Glutamatergic neuron (in vitro differentiated cells): ENCODE measurements around the gene SHROOM3. TPM values are rescaled to one million over a fixed set of nuclear protein-coding genes. Genes with fewer than 3 reads are reported as not detected.

Source experiments
- DNase-seq: peaks from one replicate; pipeline ENCODE4 v3.0.0; 2022
- H3K27ac Mint-ChIP-seq: one replicate; pipeline ENCODE4 v1.8.0; 2020; ENCODE audit warnings: mild to moderate bottlenecking, mixed read lengths, inconsistent platforms; ENCODE audit not compliant: unreplicated experiment
- H3K27me3 Mint-ChIP-seq: one replicate; pipeline ENCODE4 v1.8.0; 2020; ENCODE audit warnings: mild to moderate bottlenecking, moderate library complexity, mixed read lengths, inconsistent platforms; ENCODE audit not compliant: unreplicated experiment
- H3K36me3 Mint-ChIP-seq: one replicate; pipeline ENCODE4 v1.8.0; 2020; ENCODE audit warnings: mild to moderate bottlenecking, mixed read lengths, inconsistent platforms; ENCODE audit not compliant: unreplicated experiment
- H3K4me1 Mint-ChIP-seq: one replicate; pipeline ENCODE4 v1.8.0; 2020; ENCODE audit warnings: mild to moderate bottlenecking, low read depth, mixed read lengths, inconsistent platforms; ENCODE audit not compliant: unreplicated experiment
- H3K4me3 Mint-ChIP-seq: one replicate; pipeline ENCODE4 v1.8.0; 2020; ENCODE audit warnings: mild to moderate bottlenecking, mixed read lengths, inconsistent platforms; ENCODE audit not compliant: unreplicated experiment
- H3K9me3 Mint-ChIP-seq: one replicate; pipeline ENCODE4 v1.8.0; 2020; ENCODE audit warnings: mild to moderate bottlenecking, moderate library complexity, mixed read lengths, inconsistent platforms; ENCODE audit not compliant: unreplicated experiment
- total RNA-seq: library from RNA; stranded (reverse); fragmentation: NEBNext Ultra II Directional; extraction: Animal tissue kit (Norgen Biotek cat#: 25700); gene quantifications from one replicate; pipeline ENCODE4 v1.2.1, GENCODE V29; 2021; ENCODE audit not compliant: unreplicated experiment
- TF ChIP-seq, protein P1 (sequence below): fragments of 200-600 bp; sonication (generic); IDR thresholded peaks from one replicate; pipeline ENCODE4 v1.5.0; 2021; ENCODE audit not compliant: partially characterized antibody, unreplicated experiment

Gene SHROOM3
- total RNA-seq, 1 donor from 2014 or later, result 1.9 TPM

DNA sequence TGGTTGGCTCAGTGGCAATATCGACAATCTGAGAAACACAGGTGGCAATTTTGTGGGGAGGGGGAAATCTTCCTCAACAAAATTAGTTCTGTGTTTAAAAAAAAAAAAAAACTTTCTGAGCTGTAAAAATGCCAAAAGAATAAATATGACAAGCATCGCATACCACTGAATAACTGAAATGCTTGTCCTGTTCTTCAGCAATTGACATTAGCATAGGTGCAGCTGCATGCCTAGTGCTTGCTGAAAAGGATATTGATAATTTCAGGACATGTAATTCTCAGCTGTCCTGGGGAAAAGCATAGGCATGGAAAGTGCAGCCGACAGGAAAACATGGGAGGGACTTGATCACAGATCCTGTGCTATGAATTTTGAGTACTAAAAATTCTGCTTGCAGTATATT is 315.7 kb downstream of the SHROOM3 start:
- TF ChIP-seq, protein P1, sequence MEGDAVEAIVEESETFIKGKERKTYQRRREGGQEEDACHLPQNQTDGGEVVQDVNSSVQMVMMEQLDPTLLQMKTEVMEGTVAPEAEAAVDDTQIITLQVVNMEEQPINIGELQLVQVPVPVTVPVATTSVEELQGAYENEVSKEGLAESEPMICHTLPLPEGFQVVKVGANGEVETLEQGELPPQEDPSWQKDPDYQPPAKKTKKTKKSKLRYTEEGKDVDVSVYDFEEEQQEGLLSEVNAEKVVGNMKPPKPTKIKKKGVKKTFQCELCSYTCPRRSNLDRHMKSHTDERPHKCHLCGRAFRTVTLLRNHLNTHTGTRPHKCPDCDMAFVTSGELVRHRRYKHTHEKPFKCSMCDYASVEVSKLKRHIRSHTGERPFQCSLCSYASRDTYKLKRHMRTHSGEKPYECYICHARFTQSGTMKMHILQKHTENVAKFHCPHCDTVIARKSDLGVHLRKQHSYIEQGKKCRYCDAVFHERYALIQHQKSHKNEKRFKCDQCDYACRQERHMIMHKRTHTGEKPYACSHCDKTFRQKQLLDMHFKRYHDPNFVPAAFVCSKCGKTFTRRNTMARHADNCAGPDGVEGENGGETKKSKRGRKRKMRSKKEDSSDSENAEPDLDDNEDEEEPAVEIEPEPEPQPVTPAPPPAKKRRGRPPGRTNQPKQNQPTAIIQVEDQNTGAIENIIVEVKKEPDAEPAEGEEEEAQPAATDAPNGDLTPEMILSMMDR, result no peak
- H3K4me3 Mint-ChIP-seq, result no peak overlapping the region
- H3K4me1 Mint-ChIP-seq, result peaks cover 22% of the 10 kb centered on the region
- H3K27me3 Mint-ChIP-seq, result no peaks in the 10 kb centered on the region
- H3K27ac Mint-ChIP-seq, result no peak overlapping the region
- no peaks in the 10 kb centered on the region for H3K36me3 Mint-ChIP-seq
- no peaks in the 10 kb centered on the region for H3K9me3 Mint-ChIP-seq
- DNase-seq, result no peak

DNA sequence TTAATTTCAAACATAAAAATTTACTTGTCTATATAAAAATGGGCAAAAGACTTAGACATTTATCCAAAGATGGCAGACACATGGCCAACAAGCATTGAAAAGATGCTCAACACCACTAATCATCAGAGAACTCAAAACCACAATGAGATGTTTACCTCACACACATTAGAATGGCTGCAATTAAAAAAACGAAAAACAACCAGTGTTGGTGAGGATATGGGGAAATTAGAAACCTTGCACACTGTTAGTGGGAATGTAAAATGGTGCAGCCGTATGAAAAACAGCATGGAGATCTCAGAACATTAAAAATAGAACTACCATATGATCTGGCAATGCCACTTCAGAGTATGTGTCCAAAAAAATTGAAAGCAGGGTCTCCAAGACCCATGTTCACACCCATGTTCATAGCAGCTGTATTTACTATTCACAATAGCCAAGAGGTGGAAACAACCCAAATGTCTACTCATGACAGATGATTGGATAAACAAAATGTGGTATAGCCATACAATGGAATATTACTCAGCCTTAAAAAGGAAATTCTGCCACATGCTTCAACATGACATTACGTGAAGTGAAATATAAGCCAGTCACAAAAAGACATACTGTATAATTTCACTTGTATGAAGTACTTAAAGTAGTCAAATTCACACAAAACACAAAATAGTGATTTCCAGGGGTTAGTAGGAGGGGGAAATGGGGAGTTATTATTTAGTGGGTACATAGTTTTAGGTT is 316.7 kb downstream of the SHROOM3 start:
- Mint-ChIP-seq H3K4me3 (no peak overlapping the region), H3K27me3 (no peaks in the 10 kb centered on the region), H3K27ac (no peak overlapping the region), H3K9me3 (no peaks in the 10 kb centered on the region), H3K36me3 (no peaks in the 10 kb centered on the region), H3K4me1 (peaks cover 22% of the 10 kb centered on the region)
- TF ChIP-seq, protein P1, result no peak
- DNase-seq, result no peak

DNA sequence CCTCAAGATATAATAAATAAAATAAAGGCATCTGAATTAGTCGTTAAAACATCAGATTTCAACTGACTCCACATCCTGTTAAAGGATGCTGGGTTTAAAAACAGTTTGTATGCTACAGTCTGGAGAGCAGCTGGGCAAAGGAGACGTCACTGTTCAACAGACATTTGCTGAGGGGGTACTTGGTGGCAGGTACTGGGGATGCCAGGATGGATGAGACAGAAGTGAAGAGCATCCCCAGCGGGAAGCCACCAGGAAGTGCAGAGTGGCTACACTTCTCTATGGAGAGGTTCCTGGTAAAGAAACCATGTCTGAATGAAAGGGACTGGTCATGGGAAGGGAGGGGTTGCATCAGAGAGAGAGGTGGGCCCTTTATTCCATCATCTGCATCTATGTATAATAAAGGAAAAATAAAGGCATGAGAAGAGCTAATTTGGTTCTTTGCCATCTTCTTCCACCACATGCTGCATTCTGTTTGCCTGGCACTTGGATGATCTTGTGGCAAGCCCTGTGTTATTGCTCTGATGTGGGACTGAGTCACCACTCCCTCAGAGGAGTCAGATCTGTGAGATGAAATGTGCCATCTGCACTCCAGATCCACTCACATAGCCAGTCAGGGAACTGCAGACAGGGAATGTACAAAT is 318.0 kb downstream of the SHROOM3 start:
- Mint-ChIP-seq H3K9me3 (no peaks in the 10 kb centered on the region), H3K27me3 (no peaks in the 10 kb centered on the region), H3K4me3 (no peak overlapping the region), H3K36me3 (no peaks in the 10 kb centered on the region), H3K4me1 (peaks cover 22% of the 10 kb centered on the region), H3K27ac (peak overlapping the region; percentile 2)
- TF ChIP-seq, protein P1, result no peak
- no peak for DNase-seq

DNA sequence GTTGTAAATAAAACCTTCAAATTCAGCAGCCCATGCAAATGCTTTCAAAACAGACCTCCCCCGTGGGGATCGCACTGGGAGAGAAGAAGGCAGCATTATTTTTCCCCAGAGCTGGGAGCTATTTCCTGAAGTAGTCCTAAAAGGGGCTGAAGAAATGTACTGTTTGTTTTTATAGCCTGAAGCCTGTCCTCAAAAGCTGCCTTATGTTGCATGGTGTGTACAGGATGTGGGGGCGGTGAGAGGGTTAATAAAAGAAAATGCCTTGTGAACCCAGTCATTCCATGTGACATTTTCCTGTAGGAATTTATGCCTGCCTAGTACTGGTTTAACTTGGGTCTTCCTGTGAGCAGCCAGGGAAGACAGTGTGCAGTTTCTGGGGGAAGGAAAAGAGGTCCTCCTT is 318.8 kb downstream of the SHROOM3 start:
- Mint-ChIP-seq H3K27me3 (no peaks in the 10 kb centered on the region), H3K36me3 (no peaks in the 10 kb centered on the region), H3K4me1 (peaks cover 18% of the 10 kb centered on the region), H3K27ac (no peak overlapping the region), H3K9me3 (no peaks in the 10 kb centered on the region), H3K4me3 (no peak overlapping the region)
- DNase-seq, result no peak
- TF ChIP-seq, protein P1, result no peak

DNA sequence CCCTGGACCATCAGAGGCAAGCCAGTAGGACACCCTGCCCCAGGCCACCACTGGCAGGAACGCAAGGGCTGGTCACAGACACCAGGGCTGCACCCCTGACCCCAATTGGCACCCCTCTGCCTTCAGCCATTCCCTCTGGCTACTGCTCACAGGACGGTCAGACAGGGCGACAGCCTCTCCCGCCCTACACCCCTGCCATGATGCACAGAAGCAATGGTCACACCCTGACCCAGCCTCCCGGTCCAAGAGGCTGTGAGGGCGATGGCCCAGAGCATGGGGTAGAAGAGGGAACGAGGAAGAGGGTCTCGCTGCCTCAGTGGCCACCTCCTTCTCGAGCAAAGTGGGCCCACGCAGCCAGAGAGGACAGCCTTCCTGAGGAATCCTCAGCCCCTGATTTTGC is 319.4 kb downstream of the SHROOM3 start:
- DNase-seq, result no peak
- TF ChIP-seq, protein P1, result no peak
- no peaks in the 10 kb centered on the region for H3K9me3 Mint-ChIP-seq
- H3K4me3 Mint-ChIP-seq, result no peak overlapping the region
- no peak overlapping the region for H3K27ac Mint-ChIP-seq
- H3K27me3 Mint-ChIP-seq, result no peaks in the 10 kb centered on the region
- H3K4me1 Mint-ChIP-seq, result peaks cover 14% of the 10 kb centered on the region
- H3K36me3 Mint-ChIP-seq, result no peaks in the 10 kb centered on the region
